ENCODE results near the gene ZNF791. TPM values are rescaled to one million over a fixed set of nuclear protein-coding genes. Genes with fewer than 3 reads are reported as not detected.

Gene ZNF791
- total RNA-seq, 1 donor from 2014 or later, result 15.5 TPM

GRCh38 chr19:12667731-12668302, 57.1 kb downstream of the ZNF791 start:
- DNase-seq (ENCODE audit: low spot score), result no peak
- Mint-ChIP-seq H3K36me3 (ENCODE audit: low read depth) (peaks cover 6% of the 10 kb centered on the region), H3K27ac (ENCODE audit: unreplicated experiment) (peak overlapping the region; percentile 36), H3K4me3 (ENCODE audit: unreplicated experiment) (peak overlapping the region; percentile 93), H3K27me3 (ENCODE audit: low read depth) (no peaks in the 10 kb centered on the region), H3K9me3 (ENCODE audit: low read depth) (no peaks in the 10 kb centered on the region), H3K4me1 (ENCODE audit: low read depth) (peaks cover 45% of the 10 kb centered on the region)
- TF ChIP-seq CTCF (IDR thresholded peaks at IDR 0.05), result no peak

GRCh38 chr19:12668346-12668745, 57.6 kb downstream of the ZNF791 start:
- H3K9me3 Mint-ChIP-seq (ENCODE audit: low read depth), result no peaks in the 10 kb centered on the region
- H3K4me1 Mint-ChIP-seq (ENCODE audit: low read depth), result peaks cover 45% of the 10 kb centered on the region
- no peak for TF ChIP-seq CTCF (IDR thresholded peaks at IDR 0.05)
- no peak for DNase-seq (ENCODE audit: low spot score)
- H3K36me3 Mint-ChIP-seq (ENCODE audit: low read depth), result peaks cover 3% of the 10 kb centered on the region
- H3K27me3 Mint-ChIP-seq (ENCODE audit: low read depth), result no peaks in the 10 kb centered on the region
- H3K4me3 Mint-ChIP-seq (ENCODE audit: unreplicated experiment), result peak overlapping the region; percentile 93
- H3K27ac Mint-ChIP-seq (ENCODE audit: unreplicated experiment), result peak overlapping the region; percentile 100

DNA sequence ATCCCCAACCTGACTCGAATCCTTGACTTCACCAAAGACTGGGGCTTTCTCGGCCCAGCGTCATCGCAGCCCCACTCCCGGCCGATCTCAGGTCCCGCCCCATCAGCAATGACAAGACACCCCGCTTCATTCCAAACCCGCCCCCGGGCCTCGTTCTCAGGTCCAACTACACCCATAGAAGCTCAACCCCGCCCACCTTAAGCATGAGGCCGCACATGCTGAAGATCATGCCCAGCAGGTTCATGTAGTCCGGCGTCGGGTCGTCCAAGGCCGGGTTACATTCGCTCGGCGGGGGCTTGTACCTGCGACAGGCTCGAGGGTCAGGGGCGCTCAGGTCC, 58.2 kb downstream of the ZNF791 start:
- Mint-ChIP-seq H3K27ac (ENCODE audit: unreplicated experiment) (peak overlapping the region; percentile 100), H3K36me3 (ENCODE audit: low read depth) (peaks cover 4% of the 10 kb centered on the region), H3K4me1 (ENCODE audit: low read depth) (peaks cover 45% of the 10 kb centered on the region), H3K9me3 (ENCODE audit: low read depth) (no peaks in the 10 kb centered on the region), H3K4me3 (ENCODE audit: unreplicated experiment) (peak overlapping the region; percentile 93), H3K27me3 (ENCODE audit: low read depth) (no peaks in the 10 kb centered on the region)
- no peak for DNase-seq (ENCODE audit: low spot score)
- TF ChIP-seq CTCF (IDR thresholded peaks at IDR 0.05), result no peak

GRCh38 chr19:12669270-12670158, 58.8 kb downstream of the ZNF791 start:
- H3K36me3 Mint-ChIP-seq (ENCODE audit: low read depth), result peaks cover 9% of the 10 kb centered on the region
- peak overlapping the region; percentile 100 for H3K27ac Mint-ChIP-seq (ENCODE audit: unreplicated experiment)
- DNase-seq (ENCODE audit: low spot score), result no peak
- peak overlapping the region; percentile 93 for H3K4me3 Mint-ChIP-seq (ENCODE audit: unreplicated experiment)
- TF ChIP-seq CTCF (IDR thresholded peaks at IDR 0.05), result peak; percentile 65
- peaks cover 45% of the 10 kb centered on the region for H3K4me1 Mint-ChIP-seq (ENCODE audit: low read depth)
- no peaks in the 10 kb centered on the region for H3K27me3 Mint-ChIP-seq (ENCODE audit: low read depth)
- H3K9me3 Mint-ChIP-seq (ENCODE audit: low read depth), result no peaks in the 10 kb centered on the region

GRCh38 chr19:12670159-12670928, 59.6 kb downstream of the ZNF791 start:
- no peaks in the 10 kb centered on the region for H3K9me3 Mint-ChIP-seq (ENCODE audit: low read depth)
- peaks cover 9% of the 10 kb centered on the region for H3K36me3 Mint-ChIP-seq (ENCODE audit: low read depth)
- DNase-seq (ENCODE audit: low spot score), result no peak
- peak overlapping the region; percentile 100 for H3K27ac Mint-ChIP-seq (ENCODE audit: unreplicated experiment)
- TF ChIP-seq CTCF (IDR thresholded peaks at IDR 0.05), result no peak
- peaks cover 45% of the 10 kb centered on the region for H3K4me1 Mint-ChIP-seq (ENCODE audit: low read depth)
- H3K4me3 Mint-ChIP-seq (ENCODE audit: unreplicated experiment), result peak overlapping the region; percentile 93
- no peaks in the 10 kb centered on the region for H3K27me3 Mint-ChIP-seq (ENCODE audit: low read depth)

Data from chondrocyte (in vitro differentiated cells).